IPS-18a (cell line): Measurements from ENCODE around the gene BBIP1.

Experiments used
- H3K27ac ChIP-seq: one replicate; pipeline ENCODE4 v1.5.1; 2013; ENCODE audit warnings: low read length
- H3K27me3 ChIP-seq: one replicate; pipeline ENCODE4 v1.6.1; 2013; ENCODE audit warnings: mild to moderate bottlenecking, low read length; ENCODE audit not compliant: control insufficient read depth, insufficient read depth
- H3K36me3 ChIP-seq: one replicate; pipeline ENCODE4 v1.6.1; 2013; ENCODE audit warnings: low read depth, low read length; ENCODE audit not compliant: control insufficient read depth
- H3K4me1 ChIP-seq: one replicate; pipeline ENCODE4 v1.6.1; 2013; ENCODE audit warnings: low read depth, low read length; ENCODE audit not compliant: control insufficient read depth
- H3K4me3 ChIP-seq: one replicate; pipeline ENCODE4 v1.5.1; 2013; ENCODE audit warnings: low read length
- H3K9ac ChIP-seq: one replicate; pipeline ENCODE4 v1.6.1; 2013; ENCODE audit warnings: mild to moderate bottlenecking, low read length, moderate library complexity
- H3K9me3 ChIP-seq: one replicate; pipeline ENCODE4 v1.6.1; 2013; ENCODE audit warnings: low read depth, low read length; ENCODE audit not compliant: control insufficient read depth

The BBIP1 gene

GRCh38 chr10:110865809-110866482 lies 53.0 kb downstream of the BBIP1 start:
- H3K27ac ChIP-seq = no peak overlapping the region
- peaks cover 3% of the 10 kb centered on the region for H3K4me1 ChIP-seq
- H3K27me3 ChIP-seq = no peaks in the 10 kb centered on the region
- no peaks in the 10 kb centered on the region for H3K36me3 ChIP-seq
- no peak overlapping the region for H3K9ac ChIP-seq
- H3K4me3 ChIP-seq = no peak overlapping the region
- no peaks in the 10 kb centered on the region for H3K9me3 ChIP-seq

GRCh38 chr10:110865186-110865808 lies 53.7 kb downstream of the BBIP1 start:
- Histone ChIP-seq H3K9me3 (no peaks in the 10 kb centered on the region), H3K27ac (no peak overlapping the region), H3K27me3 (no peaks in the 10 kb centered on the region), H3K36me3 (no peaks in the 10 kb centered on the region), H3K9ac (no peak overlapping the region), H3K4me1 (no peaks in the 10 kb centered on the region), H3K4me3 (no peak overlapping the region)

- H3K27me3 ChIP-seq = no peaks in the 10 kb centered on the region
- no peaks in the 10 kb centered on the region for H3K4me1 ChIP-seq
- no peaks in the 10 kb centered on the region for H3K9me3 ChIP-seq
- no peaks in the 10 kb centered on the region for H3K36me3 ChIP-seq
- no peak overlapping the region for H3K4me3 ChIP-seq
- no peak overlapping the region for H3K27ac ChIP-seq
- H3K9ac ChIP-seq = no peak overlapping the region
Observed at GRCh38 chr10:110864662-110865140, 54.3 kb downstream of the BBIP1 start.

- Histone ChIP-seq H3K27ac (no peak overlapping the region), H3K36me3 (no peaks in the 10 kb centered on the region), H3K27me3 (no peaks in the 10 kb centered on the region), H3K9me3 (no peaks in the 10 kb centered on the region), H3K4me3 (no peak overlapping the region), H3K4me1 (no peaks in the 10 kb centered on the region), H3K9ac (no peak overlapping the region)
Observed at GRCh38 chr10:110863956-110864355, 55.0 kb downstream of the BBIP1 start.

- Histone ChIP-seq H3K4me3 (no peak overlapping the region), H3K9me3 (no peaks in the 10 kb centered on the region), H3K27ac (no peak overlapping the region), H3K9ac (no peak overlapping the region), H3K27me3 (no peaks in the 10 kb centered on the region), H3K36me3 (no peaks in the 10 kb centered on the region), H3K4me1 (no peaks in the 10 kb centered on the region)
Observed at GRCh38 chr10:110863361-110863760, 55.6 kb downstream of the BBIP1 start.

- Histone ChIP-seq H3K27ac (no peak overlapping the region), H3K36me3 (no peaks in the 10 kb centered on the region), H3K4me1 (no peaks in the 10 kb centered on the region)
Observed at GRCh38 chr10:110862961-110863360, 56.0 kb downstream of the BBIP1 start.

GRCh38 chr10:110861930-110862649 lies 56.9 kb downstream of the BBIP1 start:
- Histone ChIP-seq H3K9ac (no peak overlapping the region), H3K27me3 (no peaks in the 10 kb centered on the region), H3K36me3 (no peaks in the 10 kb centered on the region), H3K4me3 (no peak overlapping the region), H3K4me1 (no peaks in the 10 kb centered on the region), H3K9me3 (no peaks in the 10 kb centered on the region), H3K27ac (no peak overlapping the region)

More at GRCh38 chr10:110862961-110863360, 56.0 kb downstream of the BBIP1 start:
- Histone ChIP-seq H3K4me3 (no peak overlapping the region), H3K9ac (no peak overlapping the region), H3K27me3 (no peaks in the 10 kb centered on the region), H3K9me3 (no peaks in the 10 kb centered on the region)

- H3K9me3 ChIP-seq = no peaks in the 10 kb centered on the region
- no peak overlapping the region for H3K27ac ChIP-seq
- no peaks in the 10 kb centered on the region for H3K4me1 ChIP-seq
- H3K4me3 ChIP-seq = no peak overlapping the region
- H3K36me3 ChIP-seq = no peaks in the 10 kb centered on the region
- no peaks in the 10 kb centered on the region for H3K27me3 ChIP-seq
- H3K9ac ChIP-seq = no peak overlapping the region
Observed at GRCh38 chr10:110861476-110861875, 57.5 kb downstream of the BBIP1 start.

GRCh38 chr10:110860576-110861241 lies 58.3 kb downstream of the BBIP1 start:
- no peak overlapping the region for H3K9ac ChIP-seq
- H3K27me3 ChIP-seq = no peaks in the 10 kb centered on the region
- H3K27ac ChIP-seq = no peak overlapping the region
- no peaks in the 10 kb centered on the region for H3K36me3 ChIP-seq
- H3K4me1 ChIP-seq = no peaks in the 10 kb centered on the region
- H3K9me3 ChIP-seq = no peaks in the 10 kb centered on the region
- no peak overlapping the region for H3K4me3 ChIP-seq

GRCh38 chr10:110859973-110860376 lies 59.0 kb downstream of the BBIP1 start:
- H3K36me3 ChIP-seq = no peaks in the 10 kb centered on the region
- H3K9ac ChIP-seq = no peak overlapping the region
- no peaks in the 10 kb centered on the region for H3K9me3 ChIP-seq
- no peaks in the 10 kb centered on the region for H3K27me3 ChIP-seq
- no peak overlapping the region for H3K4me3 ChIP-seq
- no peak overlapping the region for H3K27ac ChIP-seq
- H3K4me1 ChIP-seq = no peaks in the 10 kb centered on the region

GRCh38 chr10:110859206-110859972 lies 59.6 kb downstream of the BBIP1 start:
- H3K4me3 ChIP-seq = no peak overlapping the region
- no peak overlapping the region for H3K27ac ChIP-seq

More at GRCh38 chr10:110859206-110859972, 59.6 kb downstream of the BBIP1 start:
- Histone ChIP-seq H3K4me1 (no peaks in the 10 kb centered on the region), H3K27me3 (no peaks in the 10 kb centered on the region), H3K9me3 (no peaks in the 10 kb centered on the region), H3K9ac (no peak overlapping the region), H3K36me3 (no peaks in the 10 kb centered on the region)
